Spleen (tissue), 11 donors: ENCODE data around the gene STAT6. TPM values are rescaled to one million over a fixed set of nuclear protein-coding genes. Genes with fewer than 3 reads are reported as not detected.

ENCODE experiments used
- DNase-seq: peaks from one replicate; pipeline ENCODE4 v3.0.0-alpha.2; 2020
- H3K27ac ChIP-seq, 8 donors: fragments of 200-600 bp; sonication (generic) in 7 of 8; 1 replicate in 4 of 8; 2 replicates in 4 of 8; pipeline versions ENCODE4 v1.5.0 to v1.8.0; 2016 to 2021; ENCODE audit warnings: inconsistent platforms in 4 of 8, mild to moderate bottlenecking in 4 of 8, moderate library complexity in 1 of 8
- H3K27me3 ChIP-seq, 7 donors: fragments of 200-600 bp; sonication (generic) in 6 of 7; replicated peaks in 1 of 7; 1 replicate in 4 of 7; 2 replicates in 3 of 7; pipeline versions ENCODE4 v1.5.0 to v1.8.0; 2016 to 2021; ENCODE audit warnings: inconsistent platforms in 3 of 7, mild to moderate bottlenecking in 1 of 7
- H3K36me3 ChIP-seq, 6 donors: fragments of 200-600 bp; sonication (generic) in 5 of 6; 1 replicate in 4 of 6; 2 replicates in 2 of 6; pipeline versions ENCODE4 v1.5.0 to v1.8.0; 2016 to 2021; ENCODE audit warnings: inconsistent platforms in 2 of 6
- H3K4me1 ChIP-seq, 6 donors: fragments of 200-600 bp; sonication (generic) in 5 of 6; 1 replicate in 3 of 6; 2 replicates in 3 of 6; pipeline versions ENCODE4 v1.5.0 to v1.8.0; 2016 to 2021; ENCODE audit warnings: inconsistent platforms in 3 of 6
- H3K4me3 ChIP-seq, 8 donors: fragments of 200-600 bp; sonication (generic) in 7 of 8; 1 replicate in 4 of 8; 2 replicates in 4 of 8; pipeline versions ENCODE4 v1.5.0 to v1.8.0; 2016 to 2021; ENCODE audit warnings: inconsistent platforms in 4 of 8, mild to moderate bottlenecking in 4 of 8, moderate library complexity in 2 of 8
- H3K9me3 ChIP-seq, 8 donors: fragments of 200-600 bp; sonication (generic) in 7 of 8; 1 replicate in 4 of 8; 2 replicates in 4 of 8; pipeline versions ENCODE4 v1.5.0 to v1.8.0; 2016 to 2021; ENCODE audit warnings: inconsistent platforms in 4 of 8
- POLR2A ChIP-seq, 3 donors: fragments of 450-650 bp; IDR thresholded peaks; one replicate each; pipeline ENCODE4 v1.5.1; 2017; ENCODE audit warnings: antibody characterized with exemption in 3 of 3, mild to moderate bottlenecking in 1 of 3
- POLR2AphosphoS5 ChIP-seq, 3 donors: sonication (generic); formaldehyde crosslinking; IDR thresholded peaks; one replicate each; pipeline ENCODE4 v1.5.1; 2017; ENCODE audit warnings: antibody characterized with exemption in 3 of 3
- WGBS, 5 donors: extraction: QIAGEN DNeasy Blood & Tissue Kit in 3 of 5; methylation state at CpG; one replicate each; pipeline versions ENCODE4 v1.1.5 to v1.1.7; 2013 to 2018; 5-methylcytosine and 5-hydroxymethylcytosine counted together
- intact Hi-C: fragments of 100-400 bp; cut with DNase I; formaldehyde crosslinking; loops from one replicate; pipeline ENCODE4 v1.15.0; 2023; ENCODE audit warnings: low total_unique reads
- polyA plus RNA-seq, 3 donors: library from polyadenylated mRNA; stranded (reverse); fragments of 200-250 nt; gene quantifications; one replicate each; pipeline ENCODE4 v1.2.1, GENCODE V29; 2013
- total RNA-seq, 7 donors: library from RNA; depleted of rRNA in 3 of 7; stranded (reverse); fragments of >200 nt in 3 of 7; fragmentation: NEBNext Ultra II Directional in 4 of 7; extraction: Animal tissue kit (Norgen Biotek cat#: 25700) in 4 of 7; gene quantifications; one replicate each; pipeline versions ENCODE4 v1.1.0 to v1.2.1, GENCODE V29; 2016 to 2021
- TF ChIP-seq, protein P1 (sequence below), 11 experiments: fragments of 200-600 bp in 7 of 11; fragments of 450-650 bp in 4 of 11; sonication (generic) in 4 of 11; IDR thresholded peaks in 8 of 11; conservative IDR thresholded peaks in 3 of 11; 1 replicate in 7 of 11; 2 replicates in 4 of 11; pipeline versions ENCODE4 v1.4.0 to v1.8.0; 2016 to 2021; ENCODE audit warnings: antibody characterized with exemption in 11 of 11, inconsistent platforms in 4 of 11, mild to moderate bottlenecking in 1 of 11
- donor health status: healthy with polysubstance abuse.
- donor health status: DM: no; HTN: no; CAD: no; lungs with moderate emphysema.
- donor health status: DM: no; HTN: no; CAD: no.
- donor health status: Bipolar disorder and iron deficiency.
- donor health status: healthy.
- donor health status: DM: no; HTN: no; CAD: no.
- donor health status: DM: yes; HTN: yes; CAD: no.

Gene STAT6
- total and polyA plus RNA-seq, 10 donors, result 140 to 336 (median 276) TPM

DNA sequence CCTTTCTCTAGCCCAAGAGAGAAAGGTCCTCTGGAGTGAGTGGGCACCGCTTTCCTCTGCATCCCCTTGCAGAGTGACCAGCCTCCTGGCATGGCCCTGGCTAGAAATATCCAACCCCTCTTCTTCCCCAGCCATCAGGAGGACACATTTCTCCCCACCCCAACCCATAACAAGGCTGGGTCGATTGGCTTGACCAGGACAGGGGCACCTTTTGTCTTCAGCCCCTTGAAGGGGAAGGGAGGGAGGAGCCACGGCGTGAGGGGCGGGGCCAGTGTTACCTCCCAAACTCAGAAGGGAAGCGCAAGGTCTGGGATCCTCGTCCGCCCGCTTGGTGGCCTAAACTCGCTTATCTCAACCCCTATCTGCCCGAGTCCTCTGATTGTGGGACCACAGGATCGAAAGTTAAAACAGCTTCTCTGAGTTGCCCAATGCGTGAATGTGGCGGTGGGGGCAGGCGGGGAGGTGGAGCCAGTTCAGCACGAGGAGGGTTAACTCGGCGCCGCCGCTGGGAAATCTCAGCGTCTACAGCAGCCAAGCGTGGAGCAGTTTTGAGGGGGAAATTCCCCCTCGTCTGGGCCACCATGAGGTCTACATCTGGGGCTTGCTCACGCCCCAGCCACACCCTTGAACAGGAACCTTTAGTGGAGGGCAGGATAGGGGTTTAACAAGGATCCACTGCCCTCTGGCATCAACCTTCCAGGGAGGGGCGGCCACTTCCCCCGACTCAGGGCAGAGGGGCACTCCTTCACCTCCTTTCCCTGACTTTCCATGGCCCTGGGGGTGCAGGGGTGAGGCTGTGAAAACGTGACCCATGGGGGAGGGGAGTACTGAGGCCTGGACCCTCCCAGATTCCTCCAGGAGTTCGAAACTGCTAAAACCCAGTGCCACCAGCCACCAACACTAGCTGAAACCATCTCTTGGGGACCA lies 795 bp downstream of the STAT6 start:
- peak; percentile 93 for DNase-seq
- H3K36me3 ChIP-seq, result peaks cover 0 to 42% (median 34%) of the 10 kb centered on the region in 6 donors
- H3K4me1 ChIP-seq, result peaks cover 16 to 67% (median 33%) of the 10 kb centered on the region in 6 donors
- no peaks in the 10 kb centered on the region for H3K9me3 ChIP-seq
- intact Hi-C loops, result no loop called here
- 3 to 4% (median 4%) methylated on average over 22 to 28 of the region's 28 CpGs for WGBS, 5 donors
- TF ChIP-seq POLR2A (IDR thresholded peaks at IDR 0.05), result no peak
- TF ChIP-seq, protein P1, sequence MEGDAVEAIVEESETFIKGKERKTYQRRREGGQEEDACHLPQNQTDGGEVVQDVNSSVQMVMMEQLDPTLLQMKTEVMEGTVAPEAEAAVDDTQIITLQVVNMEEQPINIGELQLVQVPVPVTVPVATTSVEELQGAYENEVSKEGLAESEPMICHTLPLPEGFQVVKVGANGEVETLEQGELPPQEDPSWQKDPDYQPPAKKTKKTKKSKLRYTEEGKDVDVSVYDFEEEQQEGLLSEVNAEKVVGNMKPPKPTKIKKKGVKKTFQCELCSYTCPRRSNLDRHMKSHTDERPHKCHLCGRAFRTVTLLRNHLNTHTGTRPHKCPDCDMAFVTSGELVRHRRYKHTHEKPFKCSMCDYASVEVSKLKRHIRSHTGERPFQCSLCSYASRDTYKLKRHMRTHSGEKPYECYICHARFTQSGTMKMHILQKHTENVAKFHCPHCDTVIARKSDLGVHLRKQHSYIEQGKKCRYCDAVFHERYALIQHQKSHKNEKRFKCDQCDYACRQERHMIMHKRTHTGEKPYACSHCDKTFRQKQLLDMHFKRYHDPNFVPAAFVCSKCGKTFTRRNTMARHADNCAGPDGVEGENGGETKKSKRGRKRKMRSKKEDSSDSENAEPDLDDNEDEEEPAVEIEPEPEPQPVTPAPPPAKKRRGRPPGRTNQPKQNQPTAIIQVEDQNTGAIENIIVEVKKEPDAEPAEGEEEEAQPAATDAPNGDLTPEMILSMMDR (IDR thresholded peaks at IDR 0.05 in 8 of 11, conservative IDR thresholded peaks at IDR 0.05 in 3 of 11), result peak in 2 of 11 experiments; percentile 18 to 22
- peak; percentile 33 to 70 (median 52) for TF ChIP-seq POLR2AphosphoS5 (IDR thresholded peaks at IDR 0.05)
- peak overlapping the region; percentile 94 to 99 (median 98) for H3K27ac ChIP-seq
- no peaks in the 10 kb centered on the region for H3K27me3 ChIP-seq
- peak overlapping the region; percentile 61 to 91 (median 83) for H3K4me3 ChIP-seq

DNA sequence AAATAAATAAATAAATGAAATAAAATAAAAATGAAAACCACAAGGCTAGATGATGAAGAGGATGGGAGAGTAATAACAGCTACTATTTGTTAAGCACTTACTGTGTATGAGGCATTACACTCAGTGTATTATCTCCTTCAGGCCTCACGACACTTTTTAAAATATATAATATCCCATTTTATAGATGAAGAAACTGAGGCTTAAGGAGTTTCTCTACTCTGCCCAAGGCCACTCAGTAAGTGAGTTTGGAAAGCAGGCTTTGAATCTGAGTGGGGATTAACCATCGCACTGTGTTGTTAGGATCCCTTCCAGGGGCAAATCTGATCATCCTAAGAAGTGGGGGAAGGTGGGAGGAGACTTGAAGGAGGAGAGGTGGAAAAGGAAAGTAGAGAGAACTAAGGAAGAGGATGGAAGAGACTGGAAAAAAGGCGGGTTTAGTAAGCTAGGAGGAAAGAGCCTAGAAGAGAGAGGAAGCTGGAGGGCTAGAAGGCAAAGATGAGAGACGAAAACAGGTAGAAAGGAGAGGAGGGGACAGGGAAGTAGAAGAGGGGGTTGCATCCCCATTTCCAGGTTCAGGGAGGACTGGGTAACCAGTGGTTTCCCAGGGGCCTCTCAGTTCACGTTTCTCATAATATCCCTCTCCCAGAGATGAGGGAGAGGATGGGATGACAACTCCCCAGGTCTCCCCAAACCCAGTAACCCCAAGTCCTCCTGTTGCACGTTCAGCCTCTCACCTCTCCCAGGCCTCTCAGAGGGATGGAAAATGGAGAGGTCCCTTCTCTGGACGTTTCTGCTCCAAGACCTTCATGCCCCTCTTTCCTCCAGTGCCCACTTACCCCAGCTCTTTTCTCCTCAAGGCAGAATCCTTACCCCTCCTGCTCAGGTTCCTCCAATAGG lies 1.7 kb downstream of the STAT6 start:
- no peak for DNase-seq
- H3K27me3 ChIP-seq, result no peaks in the 10 kb centered on the region
- peak overlapping the region; percentile 94 to 99 (median 98) for H3K27ac ChIP-seq
- peak overlapping the region; percentile 61 to 91 (median 83) for H3K4me3 ChIP-seq
- peaks cover 16 to 76% (median 33%) of the 10 kb centered on the region in 6 donors for H3K4me1 ChIP-seq
- intact Hi-C loops, result no loop called here
- TF ChIP-seq, protein P1 (IDR thresholded peaks at IDR 0.05 in 8 of 11, conservative IDR thresholded peaks at IDR 0.05 in 3 of 11), result no peak
- TF ChIP-seq POLR2AphosphoS5 (IDR thresholded peaks at IDR 0.05) (no peak), POLR2A (IDR thresholded peaks at IDR 0.05) (no peak)
- peaks cover 0 to 51% (median 43%) of the 10 kb centered on the region in 6 donors for H3K36me3 ChIP-seq
- no peaks in the 10 kb centered on the region for H3K9me3 ChIP-seq
- WGBS, 5 donors, result 49 to 62% (median 54%) methylated on average over 6 to 7 of the region's 7 CpGs

DNA sequence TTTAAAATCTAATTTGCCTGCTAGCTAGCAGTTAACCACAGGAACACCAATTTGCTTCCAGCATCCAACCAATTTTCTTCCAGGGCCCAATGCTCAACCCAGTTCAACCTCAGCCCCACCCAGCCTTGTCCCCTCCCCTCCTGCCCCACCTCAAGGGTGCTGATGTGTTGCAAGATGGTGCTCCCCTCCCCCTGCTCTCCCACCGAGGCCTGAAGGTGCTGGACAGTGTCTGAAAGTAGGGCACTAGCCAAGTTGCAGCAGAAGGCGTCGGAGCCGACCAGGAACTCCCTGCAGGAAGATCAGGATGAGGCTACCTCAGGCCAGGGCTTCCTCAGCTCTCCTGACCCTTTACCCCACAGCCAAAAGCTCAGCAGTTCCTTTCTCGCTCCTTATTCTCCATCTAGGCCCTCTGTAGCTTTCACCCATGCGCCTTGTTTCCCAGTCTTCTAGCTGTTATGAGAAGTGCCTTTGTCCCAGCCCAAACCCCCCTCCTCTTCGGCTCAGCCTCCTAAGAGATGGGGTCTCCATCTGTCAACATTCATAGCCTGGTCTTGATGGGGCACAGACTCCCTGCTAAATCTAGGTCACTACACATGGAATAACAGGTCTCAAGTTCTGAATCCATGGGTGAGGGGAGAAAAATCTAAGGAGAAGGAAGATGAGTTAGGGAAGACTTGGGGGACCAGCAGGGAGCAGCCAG lies 3.6 kb downstream of the STAT6 start:
- 73 to 89% (median 84%) methylated on average over 7 of the region's 7 CpGs for WGBS, 5 donors
- Histone ChIP-seq H3K9me3 (no peaks in the 10 kb centered on the region), H3K27me3 (no peaks in the 10 kb centered on the region), H3K36me3 (peaks cover 0 to 70% (median 55%) of the 10 kb centered on the region in 6 donors), H3K27ac (peak overlapping the region in 2 of 8 donors; percentile 35 to 97), H3K4me1 (peaks cover 16 to 92% (median 33%) of the 10 kb centered on the region in 6 donors), H3K4me3 (no peak overlapping the region)
- intact Hi-C loops, result no loop called here
- DNase-seq, result no peak
- TF ChIP-seq POLR2AphosphoS5 (IDR thresholded peaks at IDR 0.05), result peak in 1 of 3 donors; percentile 19
- TF ChIP-seq, protein P1 (IDR thresholded peaks at IDR 0.05 in 8 of 11, conservative IDR thresholded peaks at IDR 0.05 in 3 of 11), result no peak
